Measurements from ENCODE around the gene CDADC1.
"Not testable (repeated sequence)": the region's sequence is repeated elsewhere in the genome, so short reads cannot be mapped to it uniquely, and the experiment has no call there.

The CDADC1 gene

DNA sequence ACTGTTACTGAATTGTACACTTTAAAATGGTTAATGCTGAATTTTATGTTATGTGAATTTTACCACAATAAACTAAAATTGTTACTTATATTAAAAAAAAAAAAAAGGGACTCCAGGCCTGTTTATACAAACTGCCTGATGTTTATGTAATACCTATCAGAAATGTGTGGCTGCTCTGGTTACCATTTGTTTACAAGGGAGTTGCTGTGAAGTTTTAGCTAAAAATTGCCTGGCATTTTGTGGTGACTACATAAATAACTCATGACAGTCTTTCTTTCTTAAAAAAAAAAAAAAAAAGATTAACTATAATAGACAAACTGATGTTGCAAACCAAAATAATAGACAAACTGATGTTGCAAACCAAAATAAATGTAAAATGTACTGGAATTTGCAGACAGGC is 71.8 kb downstream of the CDADC1 start:
- no peaks in the 10 kb centered on the region for H3K9me3 Mint-ChIP-seq
- no peak overlapping the region for H3K27ac Mint-ChIP-seq
- no peaks in the 10 kb centered on the region for H3K36me3 Mint-ChIP-seq (ENCODE audit: insufficient read depth)
- no peak overlapping the region for H3K4me3 Mint-ChIP-seq
- H3K27me3 Mint-ChIP-seq: no peaks in the 10 kb centered on the region
- no peak for DNase-seq
- H3K4me1 Mint-ChIP-seq (ENCODE audit: low read depth in 2 of 2): peaks cover 1 to 6% of the 10 kb centered on the region in 2 donors
- no peak for ATAC-seq (replicated peaks)

GRCh38 chr13:49319951-49320350 is 72.2 kb downstream of the CDADC1 start:
- Mint-ChIP-seq H3K27ac (no peak overlapping the region), H3K36me3 (ENCODE audit: insufficient read depth) (no peaks in the 10 kb centered on the region), H3K4me1 (ENCODE audit: low read depth in 2 of 2) (peaks cover 1 to 6% of the 10 kb centered on the region in 2 donors), H3K4me3 (no peak overlapping the region), H3K9me3 (no peaks in the 10 kb centered on the region), H3K27me3 (no peaks in the 10 kb centered on the region)
- ATAC-seq (replicated peaks) (no peak), DNase-seq (no peak)

DNA sequence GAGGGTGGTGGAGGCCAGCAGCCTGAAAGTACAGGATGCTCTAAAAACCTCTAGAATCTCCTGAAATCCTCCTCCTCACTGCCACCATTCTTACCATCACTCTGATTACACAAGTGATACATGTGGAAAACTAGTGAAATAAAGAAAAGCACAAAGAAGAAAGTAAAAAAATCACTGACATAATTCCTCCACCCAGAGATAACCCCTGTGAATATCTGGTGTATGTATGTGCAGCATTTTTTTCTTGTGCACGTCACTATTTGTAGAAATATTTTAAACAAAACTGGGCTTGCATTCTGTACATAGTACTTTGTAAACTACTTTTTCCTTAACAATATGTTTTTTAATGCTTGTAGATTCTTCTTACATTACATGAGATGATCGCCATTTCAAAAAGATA is 73.2 kb downstream of the CDADC1 start:
- Mint-ChIP-seq H3K9me3 (no peaks in the 10 kb centered on the region), H3K36me3 (ENCODE audit: insufficient read depth) (no peaks in the 10 kb centered on the region), H3K4me3 (no peak overlapping the region), H3K27ac (peak overlapping the region in 1 of 2 donors; percentile 56), H3K4me1 (ENCODE audit: low read depth in 2 of 2) (peaks cover 1 to 6% of the 10 kb centered on the region in 2 donors), H3K27me3 (no peaks in the 10 kb centered on the region)
- ATAC-seq (replicated peaks) (no peak), DNase-seq (no peak)

- no peak overlapping the region for H3K4me3 Mint-ChIP-seq
- H3K36me3 Mint-ChIP-seq (ENCODE audit: insufficient read depth): no peaks in the 10 kb centered on the region
- H3K27me3 Mint-ChIP-seq: no peaks in the 10 kb centered on the region
- DNase-seq: no peak
- peaks cover 1 to 6% of the 10 kb centered on the region in 2 donors for H3K4me1 Mint-ChIP-seq (ENCODE audit: low read depth in 2 of 2)
- no peak for ATAC-seq (replicated peaks)
- H3K9me3 Mint-ChIP-seq: no peaks in the 10 kb centered on the region
- no peak overlapping the region for H3K27ac Mint-ChIP-seq
These were observed 75.0 kb downstream of the CDADC1 start for GRCh38 chr13:49322702-49323101.

GRCh38 chr13:49323344-49323743 is 75.6 kb downstream of the CDADC1 start:
- Mint-ChIP-seq H3K4me1 (ENCODE audit: low read depth in 2 of 2) (peaks cover 1 to 6% of the 10 kb centered on the region in 2 donors), H3K27ac (no peak overlapping the region), H3K36me3 (ENCODE audit: insufficient read depth) (no peaks in the 10 kb centered on the region), H3K27me3 (no peaks in the 10 kb centered on the region), H3K4me3 (no peak overlapping the region), H3K9me3 (no peaks in the 10 kb centered on the region)
- ATAC-seq (replicated peaks) (no peak), DNase-seq (no peak)

DNA sequence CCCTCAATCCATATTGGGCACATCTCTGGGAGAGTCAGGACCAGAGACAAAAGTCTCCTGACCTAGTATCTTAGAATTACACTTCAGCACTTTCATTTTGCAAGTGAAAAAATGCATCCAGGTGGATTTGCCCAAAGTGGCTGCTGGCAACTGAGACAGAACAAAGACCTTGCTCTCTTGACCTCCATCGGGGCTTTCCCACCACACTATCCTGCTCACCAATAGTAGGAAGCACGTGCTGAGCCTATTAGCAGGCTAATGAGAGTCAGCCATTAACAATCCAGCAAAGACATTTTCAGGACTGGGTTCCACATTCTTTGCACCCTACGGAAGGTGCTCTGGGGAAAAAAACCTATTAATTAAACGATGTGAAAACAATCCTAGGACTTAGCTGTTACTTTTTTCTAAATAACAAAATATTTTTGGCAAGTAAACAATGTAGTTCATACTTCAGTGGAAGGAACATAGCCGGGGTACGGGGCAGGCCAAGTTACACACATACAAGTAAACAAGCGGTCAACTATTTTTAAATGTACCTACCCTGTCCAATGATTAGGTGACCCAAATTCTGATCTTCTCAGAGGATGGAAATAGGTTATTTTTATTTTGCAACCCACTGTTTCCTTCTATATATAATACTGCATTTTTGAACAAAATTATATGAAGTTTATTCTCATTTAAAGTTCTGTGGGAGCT is 78.6 kb downstream of the CDADC1 start:
- Mint-ChIP-seq H3K4me3 (no peak overlapping the region), H3K4me1 (ENCODE audit: low read depth in 2 of 2) (no peaks in the 10 kb centered on the region), H3K9me3 (no peaks in the 10 kb centered on the region), H3K27ac (no peak overlapping the region), H3K27me3 (no peaks in the 10 kb centered on the region), H3K36me3 (ENCODE audit: insufficient read depth) (peaks cover 4% of the 10 kb centered on the region)
- no peak for DNase-seq
- ATAC-seq (replicated peaks): no peak

DNA sequence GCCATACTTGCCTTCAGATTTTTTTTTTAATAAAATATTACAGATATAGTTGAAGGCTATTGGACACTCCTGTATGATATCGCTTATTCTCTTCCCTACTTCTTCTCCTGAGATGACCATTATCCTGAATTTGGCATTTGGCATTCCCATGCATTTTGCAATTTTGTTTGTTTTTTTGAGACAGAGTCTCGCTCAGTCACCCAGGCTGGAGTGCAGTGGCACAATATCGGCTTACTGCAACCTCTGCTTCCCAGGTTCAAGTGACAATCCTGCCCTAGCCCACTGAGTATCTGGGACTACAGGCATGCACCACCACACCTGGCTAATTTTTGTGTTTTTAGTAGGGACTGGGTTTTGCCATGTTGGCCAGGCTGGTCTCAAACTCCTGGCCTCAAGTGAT is 79.4 kb downstream of the CDADC1 start:
- H3K9me3 Mint-ChIP-seq; H3K36me3 Mint-ChIP-seq (ENCODE audit: insufficient read depth); H3K27me3 Mint-ChIP-seq; H3K4me1 Mint-ChIP-seq (ENCODE audit: low read depth in 2 of 2); ATAC-seq (replicated peaks); H3K4me3 Mint-ChIP-seq; DNase-seq: not testable (repeated sequence)
- peak overlapping the region in 1 of 2 donors; percentile 72 for H3K27ac Mint-ChIP-seq

DNA sequence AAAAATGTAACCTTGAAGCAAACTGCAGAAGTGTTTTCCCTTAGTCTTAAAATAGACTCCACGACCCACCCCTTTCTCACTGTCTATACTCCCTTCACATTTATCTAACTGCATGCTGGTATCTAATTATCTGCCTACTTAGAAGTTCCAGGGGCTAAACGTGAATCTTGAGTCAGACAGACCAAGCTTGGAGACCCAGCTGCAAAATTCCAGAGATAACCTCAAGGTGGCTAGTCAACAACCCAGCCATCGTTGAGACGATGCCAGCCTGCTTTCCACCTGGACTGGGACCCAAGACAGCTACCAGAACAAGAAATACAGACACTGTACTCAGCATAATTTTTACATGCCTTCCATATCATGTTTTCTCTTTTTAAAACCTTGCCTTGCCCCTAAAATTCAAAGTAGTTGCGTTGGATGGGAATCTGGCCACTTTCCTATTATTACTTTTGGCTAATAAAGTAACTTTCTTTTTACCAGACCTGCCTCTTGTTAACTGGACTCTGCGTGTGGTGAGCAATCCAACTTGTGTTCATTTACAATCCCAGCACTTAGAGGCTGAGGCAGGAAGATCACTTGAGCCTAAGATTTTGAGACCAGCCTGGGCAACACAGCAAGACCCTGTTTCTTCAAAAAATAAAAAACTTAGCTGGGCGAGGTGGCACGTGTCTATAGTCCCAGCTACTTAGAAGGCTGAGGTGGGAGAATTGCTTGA is 82.3 kb downstream of the CDADC1 start:
- Mint-ChIP-seq H3K9me3 (no peaks in the 10 kb centered on the region), H3K4me3 (no peak overlapping the region), H3K4me1 (ENCODE audit: low read depth in 2 of 2) (no peaks in the 10 kb centered on the region), H3K27me3 (no peaks in the 10 kb centered on the region), H3K36me3 (ENCODE audit: insufficient read depth) (peaks cover 7% of the 10 kb centered on the region), H3K27ac (peak overlapping the region in 1 of 2 donors; percentile 33)
- no peak for ATAC-seq (replicated peaks)
- no peak for DNase-seq

GRCh38 chr13:49330546-49330864 is 82.8 kb downstream of the CDADC1 start:
- H3K4me1 Mint-ChIP-seq (ENCODE audit: low read depth in 2 of 2): no peaks in the 10 kb centered on the region
- DNase-seq (no peak), ATAC-seq (replicated peaks) (no peak)
- no peaks in the 10 kb centered on the region for H3K9me3 Mint-ChIP-seq
- H3K36me3 Mint-ChIP-seq (ENCODE audit: insufficient read depth): peaks cover 7% of the 10 kb centered on the region
- H3K27ac Mint-ChIP-seq: no peak overlapping the region
- no peaks in the 10 kb centered on the region for H3K27me3 Mint-ChIP-seq
- H3K4me3 Mint-ChIP-seq: no peak overlapping the region

DNA sequence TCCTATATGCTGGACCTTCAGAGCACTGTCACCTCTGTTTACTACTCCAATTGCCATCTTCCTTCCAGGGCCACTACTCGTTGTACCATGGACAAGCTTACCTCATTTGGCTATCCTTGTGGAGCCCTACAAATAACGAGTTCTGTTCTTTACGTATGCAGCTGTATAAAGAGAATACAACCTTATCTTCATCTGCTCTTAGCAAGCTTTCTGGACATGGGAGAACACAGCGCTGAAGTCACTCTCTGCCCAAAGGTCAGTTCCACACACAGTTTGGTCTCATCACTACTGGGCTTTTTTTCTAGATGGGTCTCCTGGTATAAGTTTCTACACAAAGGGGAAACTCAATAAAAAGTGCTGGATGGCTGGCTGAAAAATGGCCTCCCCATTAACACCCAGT is 88.9 kb downstream of the CDADC1 start:
- Mint-ChIP-seq H3K27ac (no peak overlapping the region), H3K4me1 (ENCODE audit: low read depth in 2 of 2) (no peaks in the 10 kb centered on the region), H3K4me3 (no peak overlapping the region), H3K36me3 (ENCODE audit: insufficient read depth) (peaks cover 3% of the 10 kb centered on the region), H3K27me3 (no peaks in the 10 kb centered on the region), H3K9me3 (no peaks in the 10 kb centered on the region)
- DNase-seq: no peak
- ATAC-seq (replicated peaks): no peak

GRCh38 chr13:49340161-49340560 is 92.4 kb downstream of the CDADC1 start:
- Mint-ChIP-seq H3K27me3 (no peaks in the 10 kb centered on the region), H3K4me3 (no peak overlapping the region), H3K4me1 (ENCODE audit: low read depth in 2 of 2) (no peaks in the 10 kb centered on the region), H3K27ac (no peak overlapping the region), H3K36me3 (ENCODE audit: insufficient read depth) (no peaks in the 10 kb centered on the region), H3K9me3 (no peaks in the 10 kb centered on the region)
- no peak for ATAC-seq (replicated peaks)
- no peak for DNase-seq

DNA sequence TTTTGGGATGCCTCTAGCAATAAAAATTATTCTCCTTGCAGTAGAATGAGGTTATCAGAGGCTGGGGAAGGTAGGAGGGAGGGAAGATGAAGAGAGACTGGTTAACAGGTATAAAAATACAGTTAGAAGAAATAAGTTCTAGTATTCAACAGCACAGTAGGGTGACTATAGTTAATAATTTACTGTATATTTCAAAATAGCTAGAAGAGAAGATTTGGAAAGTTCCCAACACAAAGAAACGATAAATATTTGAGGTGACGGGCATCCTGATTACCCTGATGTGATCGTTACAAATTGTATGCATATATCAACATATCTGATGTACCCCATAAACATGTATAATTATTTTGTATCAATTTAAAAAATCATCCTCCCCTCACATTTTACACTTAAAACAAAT is 93.8 kb downstream of the CDADC1 start:
- Mint-ChIP-seq H3K27me3 (no peaks in the 10 kb centered on the region), H3K4me1 (ENCODE audit: low read depth in 2 of 2) (no peaks in the 10 kb centered on the region), H3K4me3 (no peak overlapping the region), H3K27ac (peak overlapping the region in 1 of 2 donors; percentile 58), H3K36me3 (ENCODE audit: insufficient read depth) (no peaks in the 10 kb centered on the region), H3K9me3 (no peaks in the 10 kb centered on the region)
- ATAC-seq (replicated peaks) (no peak), DNase-seq (no peak)

GRCh38 chr13:49341941-49342340 is 94.2 kb downstream of the CDADC1 start:
- H3K9me3 Mint-ChIP-seq: no peaks in the 10 kb centered on the region
- DNase-seq (no peak), ATAC-seq (replicated peaks) (no peak)
- no peaks in the 10 kb centered on the region for H3K4me1 Mint-ChIP-seq (ENCODE audit: low read depth in 2 of 2)
- no peak overlapping the region for H3K27ac Mint-ChIP-seq
- no peak overlapping the region for H3K4me3 Mint-ChIP-seq
- no peaks in the 10 kb centered on the region for H3K27me3 Mint-ChIP-seq
- no peaks in the 10 kb centered on the region for H3K36me3 Mint-ChIP-seq (ENCODE audit: insufficient read depth)

- ATAC-seq (replicated peaks) (no peak), DNase-seq (no peak)
- Mint-ChIP-seq H3K9me3 (no peaks in the 10 kb centered on the region), H3K4me1 (ENCODE audit: low read depth in 2 of 2) (no peaks in the 10 kb centered on the region), H3K27me3 (no peaks in the 10 kb centered on the region), H3K36me3 (ENCODE audit: insufficient read depth) (no peaks in the 10 kb centered on the region), H3K27ac (no peak overlapping the region), H3K4me3 (no peak overlapping the region)
These were observed 94.7 kb downstream of the CDADC1 start for GRCh38 chr13:49342454-49342853.
